SK-N-MC (cell line): ENCODE measurements around the gene SOS1.

Experiments
- DNase-seq: peaks from one replicate; pipeline ENCODE4 v3.0.0-alpha.2; 2011; ENCODE audit warnings: low read depth, low spot score
- H3K27ac ChIP-seq: fragments of 200-600 bp; sonication (generic); 2 replicates; pipeline ENCODE4 v1.5.1; 2016; ENCODE audit warnings: mixed run types
- H3K36me3 ChIP-seq: fragments of 200-600 bp; sonication (generic); 2 replicates; pipeline ENCODE4 v1.6.1; 2017; ENCODE audit warnings: antibody characterized with exemption, low read length, mixed read lengths; ENCODE audit not compliant: insufficient read depth
- H3K4me3 ChIP-seq: fragments of 200-600 bp; sonication (generic); 2 replicates; pipeline ENCODE4 v1.5.1; 2016
- H3K9ac ChIP-seq: fragments of 200-600 bp; sonication (generic); 2 replicates; pipeline ENCODE4 v1.8.0; 2017; ENCODE audit warnings: mixed run types, mixed read lengths; ENCODE audit not compliant: insufficient read length
- H3K9me3 ChIP-seq: fragments of 200-600 bp; sonication (generic); 2 replicates; pipeline ENCODE4 v1.6.1; 2017; ENCODE audit warnings: low read depth, mild to moderate bottlenecking, antibody characterized with exemption, low read length, moderate library complexity, mixed read lengths
- EZH2 ChIP-seq: fragments of 200-600 bp; sonication (generic); IDR thresholded peaks from one replicate; pipeline ENCODE4 v1.6.1; 2017; ENCODE audit warnings: antibody characterized with exemption
- FOXP2 ChIP-seq: optimal IDR thresholded peaks from 2 replicates; pipeline ENCODE3; 2011; ENCODE audit warnings: mild to moderate bottlenecking, moderate library complexity; ENCODE audit not compliant: insufficient read depth; ENCODE audit errors: extremely low read length, control extremely low read depth
- POLR2AphosphoS5 ChIP-seq: IDR thresholded peaks from 2 replicates; pipeline ENCODE4 v1.6.1; 2012; ENCODE audit warnings: mild to moderate bottlenecking, low read depth, low read length, borderline replicate concordance

SOS1 gene

GRCh38 chr2:39153312-39153711 is 32.5 kb upstream of the SOS1 start:
- H3K9me3 ChIP-seq: no peaks in the 10 kb centered on the region
- H3K9ac ChIP-seq: no peak overlapping the region
- H3K4me3 ChIP-seq: no peak overlapping the region
- DNase-seq: no peak
- H3K27ac ChIP-seq: no peak overlapping the region
- H3K36me3 ChIP-seq: no peaks in the 10 kb centered on the region
- TF ChIP-seq POLR2AphosphoS5 (no peak), EZH2 (no peak), FOXP2 (no peak)

- no peak for DNase-seq
- H3K4me3 ChIP-seq: no peak overlapping the region
- no peaks in the 10 kb centered on the region for H3K9me3 ChIP-seq
- H3K36me3 ChIP-seq: no peaks in the 10 kb centered on the region
- no peak overlapping the region for H3K27ac ChIP-seq
- no peak for TF ChIP-seq FOXP2
- no peak for TF ChIP-seq POLR2AphosphoS5
- TF ChIP-seq EZH2: no peak
- no peak overlapping the region for H3K9ac ChIP-seq
Measured at GRCh38 chr2:39152504-39152903, 31.7 kb upstream of the SOS1 start.

- no peak for TF ChIP-seq POLR2AphosphoS5
- TF ChIP-seq FOXP2: no peak
- TF ChIP-seq EZH2: no peak
- no peaks in the 10 kb centered on the region for H3K36me3 ChIP-seq
- DNase-seq: no peak
- no peak overlapping the region for H3K9ac ChIP-seq
- H3K9me3 ChIP-seq: no peaks in the 10 kb centered on the region
- H3K4me3 ChIP-seq: no peak overlapping the region
- no peak overlapping the region for H3K27ac ChIP-seq
Measured at GRCh38 chr2:39150890-39151497, 30.1 kb upstream of the SOS1 start.

GRCh38 chr2:39150102-39150562 is 29.3 kb upstream of the SOS1 start:
- H3K36me3 ChIP-seq: no peaks in the 10 kb centered on the region
- no peak for DNase-seq
- no peak overlapping the region for H3K9ac ChIP-seq
- H3K9me3 ChIP-seq: no peaks in the 10 kb centered on the region
- no peak for TF ChIP-seq EZH2
- TF ChIP-seq FOXP2: no peak
- TF ChIP-seq POLR2AphosphoS5: no peak
- H3K4me3 ChIP-seq: no peak overlapping the region
- no peak overlapping the region for H3K27ac ChIP-seq

GRCh38 chr2:39146630-39147029 is 25.8 kb upstream of the SOS1 start:
- H3K9me3 ChIP-seq: no peaks in the 10 kb centered on the region
- no peak for DNase-seq
- no peak overlapping the region for H3K27ac ChIP-seq
- no peak for TF ChIP-seq EZH2
- TF ChIP-seq FOXP2: no peak
- no peak for TF ChIP-seq POLR2AphosphoS5
- no peaks in the 10 kb centered on the region for H3K36me3 ChIP-seq
- H3K4me3 ChIP-seq: no peak overlapping the region
- no peak overlapping the region for H3K9ac ChIP-seq

- Histone ChIP-seq H3K9me3 (no peaks in the 10 kb centered on the region), H3K27ac (0 out of 2 replicates have a peak overlapping the region, but pooled peaks have one; percentile 6), H3K9ac (no peak overlapping the region), H3K36me3 (no peaks in the 10 kb centered on the region), H3K4me3 (no peak overlapping the region)
- no peak for DNase-seq
- TF ChIP-seq POLR2AphosphoS5: no peak
Measured at GRCh38 chr2:39145906-39146421, 25.1 kb upstream of the SOS1 start.

- Histone ChIP-seq H3K27ac (no peak overlapping the region), H3K9me3 (no peaks in the 10 kb centered on the region), H3K9ac (no peak overlapping the region), H3K36me3 (no peaks in the 10 kb centered on the region), H3K4me3 (no peak overlapping the region)
- DNase-seq: no peak
- TF ChIP-seq POLR2AphosphoS5: no peak
- no peak for TF ChIP-seq EZH2
- no peak for TF ChIP-seq FOXP2
Measured at GRCh38 chr2:39144416-39144815, 23.6 kb upstream of the SOS1 start.

GRCh38 chr2:39142904-39143605 is 22.2 kb upstream of the SOS1 start:
- DNase-seq: no peak
- Histone ChIP-seq H3K36me3 (no peaks in the 10 kb centered on the region), H3K27ac (peak overlapping the region; percentile 78), H3K4me3 (no peak overlapping the region), H3K9ac (peak overlapping the region; percentile 43), H3K9me3 (no peaks in the 10 kb centered on the region)
- TF ChIP-seq POLR2AphosphoS5: no peak
- no peak for TF ChIP-seq FOXP2
- no peak for TF ChIP-seq EZH2
